Endothelial cell of umbilical vein (primary cell): Measurements from ENCODE around the gene FIBCD1. TPM values are rescaled to one million over a fixed set of nuclear protein-coding genes. Genes with fewer than 3 reads are reported as not detected.

Experiments
- BruUV-seq: library from RNA; stranded (reverse); fragments of 400-500 nt; replicated peaks from 2 replicates; lab custom pipeline; 2021; lab: Mats Ljungman, UMichigan
- CTCF ChIA-PET: fragments of 300-600, 350-600 bp; sonication (Branson Sonifier 250); formaldehyde crosslinking; loops from one replicate; lab custom pipeline; 2021; ENCODE audit warnings: antibody characterized with exemption, inconsistent platforms; lab: Charles Lee
- POLR2A ChIA-PET: fragments of 300-600, 350-600 bp; sonication (Branson Sonifier 250); formaldehyde crosslinking; loops from one replicate; lab custom pipeline; 2021; ENCODE audit warnings: antibody characterized with exemption, inconsistent platforms; lab: Charles Lee
- DNase-seq: peaks from one replicate; pipeline ENCODE4 v3.0.0-alpha.2; 2011; ENCODE audit warnings: low read depth, low spot score
- FAIRE-seq: peaks from 2 replicates; lab custom pipeline; 2011; peaks lifted over from hg19 to GRCh38; lab: Jason Lieb, UNC
- H2AFZ ChIP-seq: 2 replicates; pipeline ENCODE4 v1.6.0; 2012; ENCODE audit warnings: low read depth, low read length, control low read depth, inconsistent platforms
- H3K27ac ChIP-seq: 2 replicates; pipeline ENCODE4 v1.5.1; 2011; ENCODE audit warnings: low read depth, mild to moderate bottlenecking, control low read depth, low read length, moderate library complexity; ENCODE audit not compliant: insufficient read depth
- H3K27me3 ChIP-seq, 2 experiments: 2 replicates each; pipeline versions ENCODE4 v1.6.0 to v1.6.1; 2011; ENCODE audit warnings: low read length in 2 of 2, mixed read lengths in 1 of 2; ENCODE audit not compliant: control insufficient read depth in 2 of 2, insufficient read depth in 2 of 2
- H3K36me3 ChIP-seq, 2 experiments: 2 replicates in 1 of 2; 3 replicates in 1 of 2; pipeline ENCODE4 v1.5.1; 2011; ENCODE audit warnings: low read length in 2 of 2, mild to moderate bottlenecking in 1 of 2, moderate library complexity in 1 of 2; ENCODE audit not compliant: control insufficient read depth in 2 of 2, insufficient read depth in 2 of 2; ENCODE audit errors: extremely low read depth in 1 of 2
- H3K4me1 ChIP-seq: 3 replicates; pipeline ENCODE4 v1.5.1; 2011; ENCODE audit warnings: mild to moderate bottlenecking, low read length; ENCODE audit not compliant: control insufficient read depth, insufficient read depth; ENCODE audit errors: extremely low read depth
- H3K4me2 ChIP-seq: 2 replicates; pipeline ENCODE4 v1.6.1; 2011; ENCODE audit warnings: low read length, control low read depth, mixed read lengths; ENCODE audit not compliant: insufficient read depth
- H3K4me3 ChIP-seq, 3 experiments: fragments of 200-600 bp in 1 of 3; sonication (generic), shearing (Covaris generic) in 1 of 3; replicated peaks in 1 of 3; 2 replicates each; pipeline ENCODE4 v1.5.1; 2011 to 2016; ENCODE audit warnings: control low read depth in 3 of 3, low read length in 3 of 3, mild to moderate bottlenecking in 2 of 3, inconsistent platforms in 1 of 3, low read depth in 1 of 3, moderate library complexity in 1 of 3; ENCODE audit not compliant: insufficient read depth in 1 of 3
- H3K79me2 ChIP-seq: 2 replicates; pipeline ENCODE4 v1.6.0; 2012; ENCODE audit warnings: low read length, inconsistent platforms; ENCODE audit not compliant: control insufficient read depth, insufficient read depth
- H3K9ac ChIP-seq: replicated peaks from 2 replicates; pipeline ENCODE3; 2011; ENCODE audit warnings: low read length, control low read depth; ENCODE audit not compliant: insufficient read depth; ENCODE audit errors: extremely low read depth
- H3K9me1 ChIP-seq: replicated peaks from 3 replicates; pipeline ENCODE4 v1.6.0; 2011; ENCODE audit warnings: mild to moderate bottlenecking, low read length; ENCODE audit not compliant: control insufficient read depth, insufficient read depth; ENCODE audit errors: extremely low read depth
- H3K9me3 ChIP-seq: replicated peaks from 2 replicates; pipeline ENCODE4 v1.5.1; 2012; ENCODE audit warnings: low read length, inconsistent platforms; ENCODE audit not compliant: control insufficient read depth, insufficient read depth
- H4K20me1 ChIP-seq: replicated peaks from 2 replicates; pipeline ENCODE3; 2011; ENCODE audit warnings: mild to moderate bottlenecking, low read length; ENCODE audit not compliant: control insufficient read depth, insufficient read depth; ENCODE audit errors: extremely low read depth
- CTCF ChIP-seq, 2 donors: IDR thresholded peaks; 1 replicate in 1 of 2; 2 replicates in 1 of 2; pipeline ENCODE4 v1.5.1; 2011; ENCODE audit warnings: low read length in 2 of 2, mild to moderate bottlenecking in 2 of 2, moderate library complexity in 2 of 2, control low read depth in 1 of 2, inconsistent platforms in 1 of 2, low read depth in 1 of 2; ENCODE audit not compliant: insufficient read depth in 1 of 2; ENCODE audit errors: extremely low read depth in 1 of 2
- EZH2 ChIP-seq: IDR thresholded peaks from 2 replicates; pipeline ENCODE4 v1.6.1; 2012; ENCODE audit warnings: borderline replicate concordance, low read depth, mild to moderate bottlenecking, moderate library complexity, low read length, inconsistent platforms; ENCODE audit not compliant: severe bottlenecking
- FOS ChIP-seq: IDR thresholded peaks from 2 replicates; pipeline ENCODE4 v1.6.1; 2011; ENCODE audit warnings: mild to moderate bottlenecking, low read length, moderate library complexity, borderline replicate concordance; ENCODE audit not compliant: insufficient read depth
- GATA2 ChIP-seq: IDR thresholded peaks from 2 replicates; pipeline ENCODE4 v1.7.0; 2011; ENCODE audit warnings: low read depth, mild to moderate bottlenecking, moderate library complexity, mixed read lengths, low read length; ENCODE audit not compliant: insufficient read length, insufficient read depth
- JUN ChIP-seq: IDR thresholded peaks from 2 replicates; pipeline ENCODE4 v1.6.1; 2011; ENCODE audit warnings: borderline replicate concordance, low read depth; ENCODE audit not compliant: insufficient read length, insufficient read depth
- MAX ChIP-seq: IDR thresholded peaks from 2 replicates; pipeline ENCODE4 v1.6.1; 2011; ENCODE audit not compliant: insufficient read depth, insufficient read length
- MYC ChIP-seq: IDR thresholded peaks from one replicate; pipeline ENCODE4 v1.6.1; 2011; ENCODE audit warnings: mild to moderate bottlenecking, low read depth, low read length
- POLR2A ChIP-seq: IDR thresholded peaks from 2 replicates; pipeline ENCODE4 v1.6.1; 2012; ENCODE audit warnings: low read depth, mild to moderate bottlenecking, control low read depth, low read length
- POLR2AphosphoS5 ChIP-seq: IDR thresholded peaks from 2 replicates; pipeline ENCODE4 v1.6.1; 2012; ENCODE audit warnings: low read depth, mild to moderate bottlenecking, control low read depth, low read length, moderate library complexity; ENCODE audit not compliant: insufficient read depth
- dilution Hi-C: fragments of 300-500 bp; cut with MboI; formaldehyde crosslinking; loops from one replicate; pipeline ENCODE4 v1.15.0; 2019; ENCODE audit warnings: low sequenced_read_pairs; ENCODE audit not compliant: extremely low pct_ligation_motif_present
- intact Hi-C: fragments of 100-400 bp; cut with micrococcal nuclease; formaldehyde crosslinking; loops from one replicate; pipeline ENCODE4 v1.10.0; 2022
- polyA plus RNA-seq, 4 experiments: library from polyadenylated mRNA; depleted of rRNA in 3 of 4; stranded (reverse) in 3 of 4; unstranded in 1 of 4; fragments of >200 nt; gene quantifications; 2 replicates each; pipeline versions ENCODE4 v1.2.1 to v1.2.3, GENCODE V29; 2011 to 2012; ENCODE audit warnings: missing spikeins in 1 of 4
- total RNA-seq: library from RNA; stranded (reverse); gene quantifications from 2 replicates; pipeline ENCODE4 v1.2.3, GENCODE V29; 2021

Gene FIBCD1
- total and polyA plus RNA-seq, 2 donors (not counting 3 experiments of a cell fraction or from before 2014, with no cell fraction given) = 0.14 TPM; not detected in 1

- dilution Hi-C loops = no loop called here
- H3K9ac ChIP-seq = no peak within 1 kb of the TSS
- no peak within 1 kb of the TSS for H3K27ac ChIP-seq
- TF ChIP-seq POLR2A (no peak), JUN (no peak), FOS (no peak), EZH2 (no peak), GATA2 (no peak), MYC (no peak), MAX (no peak), POLR2AphosphoS5 (no peak), CTCF (IDR thresholded peaks at IDR 0.05; ENCODE audit: extremely low read depth in 1 of 2, insufficient read depth in 1 of 2, low read depth in 1 of 2, low read length in 2 of 2) (no peak)
- no peaks in the 10 kb centered on the region for H3K79me2 ChIP-seq
- H3K9me3 ChIP-seq = no peaks in the 10 kb centered on the region
- no peak within 1 kb of the TSS for H3K4me3 ChIP-seq
- intact Hi-C loops = no loop called here
- H3K4me2 ChIP-seq = no peak within 1 kb of the TSS
- CTCF ChIA-PET = interaction anchor here (0.6 to 3.3 kb wide), 2 partner anchors 102 to 143 kb away, joined by 3 to 46 read pairs; no protein-coding TSS in a partner anchor
- BruUV-seq = no TSS peak
- no peaks in the 10 kb centered on the region for H3K9me1 ChIP-seq
- H3K36me3 ChIP-seq = peaks cover 2 to 13% of the 10 kb centered on the region in 2 experiments
- POLR2A ChIA-PET = no interaction called here
- no peaks in the 10 kb centered on the region for H4K20me1 ChIP-seq
- no peak for FAIRE-seq
- H2AFZ ChIP-seq = no peak within 1 kb of the TSS
- no peaks in the 10 kb centered on the region for H3K4me1 ChIP-seq
- DNase-seq = no peak
- H3K27me3 ChIP-seq = no peaks in the 10 kb centered on the region
Observed at GRCh38 chr9:130896233-130897014, 42.6 kb downstream of the FIBCD1 start, which contains the start of gene QRFP. TSS of gene QRFP (minus strand) at chr9:130896812. CDS start at chr9:130893838, 2,974 bp downstream.
